ENCODE measurements around the gene NLGN3.

NLGN3 gene

DNA sequence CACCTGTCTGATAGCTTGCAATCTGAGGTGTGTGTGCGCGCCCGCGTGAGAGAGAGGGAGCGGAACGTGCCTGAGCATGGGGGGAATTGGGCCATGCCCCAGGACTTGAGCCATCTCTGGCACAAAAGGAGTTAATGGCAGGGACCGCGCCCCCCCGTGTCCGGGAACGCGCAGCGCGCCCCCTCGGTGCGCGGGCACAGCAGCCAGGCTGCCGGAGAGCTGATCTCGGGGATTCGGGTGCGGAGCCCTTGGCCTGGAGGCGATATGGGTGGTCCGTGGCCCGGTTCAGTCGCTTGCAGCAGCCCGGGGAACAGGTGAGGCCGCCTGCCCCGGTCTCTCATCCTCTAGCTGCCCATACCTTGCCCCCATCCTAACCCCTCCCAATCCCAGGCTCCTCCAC is at the start of gene NLGN3:
NLGN3 (plus strand) TSS at position 191 of the 400 bp plus-strand sequence. CDS start 2,909 bp downstream, outside the sequence.
- DNase-seq, result no peak

DNA sequence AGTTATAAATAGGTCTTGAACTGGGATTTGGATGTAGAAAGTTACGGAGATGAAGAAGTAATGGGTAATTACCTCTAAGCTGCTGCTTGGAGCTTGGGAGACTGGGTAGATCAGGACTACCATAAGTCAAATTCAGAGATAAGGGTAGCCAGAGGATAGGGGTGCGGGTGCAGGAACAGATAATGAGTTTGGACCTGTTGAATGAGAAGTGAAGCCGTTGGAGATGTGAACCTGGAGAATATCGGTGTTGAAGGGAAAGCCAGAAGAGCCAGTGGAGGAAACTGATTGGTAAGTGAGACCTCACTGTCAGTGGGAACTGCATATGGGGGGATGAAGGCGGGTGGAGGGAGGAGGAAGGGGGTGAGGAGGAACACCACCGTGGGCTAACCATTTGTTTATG is 49.6 kb upstream of the NLGN3 start:
- no peak for DNase-seq

DNA sequence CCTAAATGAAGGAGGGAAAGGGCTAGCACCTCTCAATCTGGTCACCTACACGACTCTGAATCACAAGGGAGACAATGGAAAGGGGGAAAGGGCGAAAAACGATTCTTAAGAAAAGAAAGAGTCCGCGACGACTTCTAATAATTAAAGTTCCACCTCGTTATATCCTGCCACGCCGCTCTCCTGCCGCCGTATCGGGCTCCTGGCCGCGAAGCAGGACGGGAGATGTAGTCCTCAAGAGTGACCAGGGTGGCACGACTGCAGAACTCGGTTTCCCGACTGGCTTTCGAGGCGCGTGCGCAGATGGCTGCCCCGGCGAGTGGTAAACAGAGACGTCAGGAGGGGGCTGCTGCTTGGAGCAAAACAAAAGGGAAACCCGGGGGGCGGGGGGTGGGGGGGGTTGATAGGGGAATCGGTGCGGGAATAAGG is 49.1 kb upstream of the NLGN3 start, which contains the start of gene FOXO4:
FOXO4 (plus strand) TSS at position 297 of the 426 bp plus-strand sequence. CDS start 678 bp downstream, outside the sequence.
- DNase-seq, result peak; percentile 86

DNA sequence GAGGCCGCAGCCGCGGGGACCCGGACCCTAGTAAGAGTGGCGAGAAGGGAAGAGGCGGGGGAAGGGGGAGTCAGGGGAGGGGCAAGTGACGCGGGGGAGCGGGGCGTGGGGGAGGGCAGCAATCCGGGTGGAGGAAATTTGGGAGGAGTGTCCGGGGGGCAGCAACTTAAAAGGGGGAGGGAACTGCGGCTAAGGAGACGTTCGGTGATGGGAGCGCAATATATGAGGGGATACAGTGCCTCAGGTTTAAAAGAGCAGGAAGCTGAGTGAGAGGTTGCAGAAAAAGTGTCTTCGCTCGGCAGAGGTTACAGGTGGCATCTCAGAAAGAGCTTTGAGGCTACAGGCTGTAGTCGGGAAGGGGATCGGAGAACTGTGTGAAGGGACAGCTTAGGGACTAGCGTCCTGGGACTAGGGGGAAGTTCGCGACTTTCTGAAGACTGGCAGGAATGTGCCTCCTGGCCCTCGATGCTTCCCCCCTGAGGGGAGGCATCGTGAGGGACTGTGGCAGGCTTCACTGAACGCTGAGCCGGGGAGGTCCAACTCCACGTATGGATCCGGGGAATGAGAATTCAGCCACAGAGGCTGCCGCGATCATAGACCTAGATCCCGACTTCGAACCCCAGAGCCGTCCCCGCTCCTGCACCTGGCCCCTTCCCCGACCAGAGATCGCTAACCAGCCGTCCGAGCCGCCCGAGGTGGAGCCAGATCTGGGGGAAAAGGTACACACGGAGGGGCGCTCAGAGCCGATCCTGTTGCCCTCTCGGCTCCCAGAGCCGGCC is 48.5 kb upstream of the NLGN3 start:
- DNase-seq, result peak; percentile 59

DNA sequence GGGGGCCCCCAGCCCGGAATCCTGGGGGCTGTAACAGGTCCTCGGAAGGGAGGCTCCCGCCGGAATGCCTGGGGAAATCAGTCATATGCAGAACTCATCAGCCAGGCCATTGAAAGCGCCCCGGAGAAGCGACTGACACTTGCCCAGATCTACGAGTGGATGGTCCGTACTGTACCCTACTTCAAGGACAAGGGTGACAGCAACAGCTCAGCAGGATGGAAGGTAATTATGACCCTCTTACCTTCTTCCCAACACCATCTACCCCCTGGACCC is 47.9 kb upstream of the NLGN3 start:
- no peak for DNase-seq

DNA sequence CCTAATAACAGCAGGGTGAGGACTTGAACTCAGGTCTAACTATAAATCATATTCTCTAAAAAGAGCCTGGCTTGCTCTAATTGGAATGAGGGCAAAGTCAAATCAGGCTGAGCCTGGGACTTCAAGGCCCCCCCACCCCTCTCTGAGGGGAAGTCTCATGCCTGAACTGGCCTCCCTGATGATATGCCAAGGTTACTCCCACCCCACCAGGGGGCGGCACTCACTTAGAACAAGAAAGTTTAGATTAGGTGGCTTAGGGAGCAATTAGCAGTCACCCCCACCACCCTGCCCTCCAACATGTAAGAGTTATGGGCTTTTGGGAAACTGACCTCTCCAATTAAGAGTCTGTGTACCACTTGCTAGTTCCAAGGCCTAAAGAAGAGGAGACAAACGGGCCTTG is 46.3 kb upstream of the NLGN3 start:
- DNase-seq, result peak; percentile 80

DNA sequence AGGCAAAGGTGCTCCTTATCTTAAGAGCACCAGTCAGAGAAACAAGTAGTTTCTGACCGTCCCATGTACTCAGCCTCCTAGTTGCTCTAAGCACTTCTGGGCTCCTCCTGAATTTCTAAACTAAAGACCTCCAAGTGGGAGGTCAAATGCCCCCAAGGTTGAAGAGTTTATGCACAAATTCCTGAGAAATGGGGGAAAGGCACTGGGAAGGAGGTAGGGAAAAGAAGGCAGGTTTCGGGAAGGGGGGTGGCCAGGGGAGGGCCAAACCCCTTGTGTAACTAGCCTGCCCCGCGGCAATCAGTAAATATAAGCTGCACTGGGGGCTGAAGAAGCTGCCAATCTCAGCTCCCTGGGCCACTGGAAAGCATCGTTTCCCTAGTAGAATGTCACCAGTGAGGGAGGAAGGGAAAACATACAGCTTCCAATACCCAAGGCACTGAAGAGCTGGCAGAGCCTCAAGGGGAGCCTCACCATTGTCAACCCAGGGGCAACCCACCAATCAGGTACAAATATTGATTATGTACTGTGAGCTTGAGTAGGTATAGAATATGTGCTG is 45.6 kb upstream of the NLGN3 start:
- DNase-seq, result no peak

DNA sequence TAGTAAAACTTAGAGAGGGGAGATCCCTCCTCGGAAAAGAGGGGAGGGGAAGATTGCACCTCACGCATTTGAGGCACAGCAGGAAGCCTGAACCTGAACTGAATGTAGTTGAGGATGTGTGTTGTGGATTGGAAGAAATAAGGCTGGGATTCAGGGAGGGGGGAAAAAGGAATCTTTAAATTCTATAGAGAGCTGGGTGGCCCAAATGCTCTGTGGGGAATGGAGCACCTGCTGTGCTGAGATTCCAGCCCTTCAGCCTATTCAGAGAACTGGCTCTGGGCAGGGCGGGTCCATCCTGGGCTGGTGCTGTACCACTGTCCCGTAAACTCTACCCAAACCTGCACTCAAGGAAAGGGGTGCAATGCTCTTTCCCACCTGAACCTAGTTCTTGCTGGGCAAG is 44.9 kb upstream of the NLGN3 start:
- DNase-seq, result no peak

DNA sequence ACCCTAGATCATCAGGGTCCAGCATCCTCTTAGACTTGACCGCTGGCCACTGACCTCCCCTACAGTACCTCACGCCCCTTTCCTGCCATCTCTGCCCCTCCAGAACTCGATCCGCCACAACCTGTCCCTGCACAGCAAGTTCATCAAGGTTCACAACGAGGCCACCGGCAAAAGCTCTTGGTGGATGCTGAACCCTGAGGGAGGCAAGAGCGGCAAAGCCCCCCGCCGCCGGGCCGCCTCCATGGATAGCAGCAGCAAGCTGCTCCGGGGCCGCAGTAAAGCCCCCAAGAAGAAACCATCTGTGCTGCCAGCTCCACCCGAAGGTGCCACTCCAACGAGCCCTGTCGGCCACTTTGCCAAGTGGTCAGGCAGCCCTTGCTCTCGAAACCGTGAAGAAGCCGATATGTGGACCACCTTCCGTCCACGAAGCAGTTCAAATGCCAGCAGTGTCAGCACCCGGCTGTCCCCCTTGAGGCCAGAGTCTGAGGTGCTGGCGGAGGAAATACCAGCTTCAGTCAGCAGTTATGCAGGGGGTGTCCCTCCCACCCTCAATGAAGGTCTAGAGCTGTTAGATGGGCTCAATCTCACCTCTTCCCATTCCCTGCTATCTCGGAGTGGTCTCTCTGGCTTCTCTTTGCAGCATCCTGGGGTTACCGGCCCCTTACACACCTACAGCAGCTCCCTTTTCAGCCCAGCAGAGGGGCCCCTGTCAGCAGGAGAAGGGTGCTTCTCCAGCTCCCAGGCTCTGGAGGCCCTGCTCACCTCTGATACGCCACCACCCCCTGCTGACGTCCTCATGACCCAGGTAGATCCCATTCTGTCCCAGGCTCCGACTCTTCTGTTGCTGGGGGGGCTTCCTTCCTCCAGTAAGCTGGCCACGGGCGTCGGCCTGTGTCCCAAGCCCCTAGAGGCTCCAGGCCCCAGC is 43.8 kb upstream of the NLGN3 start:
- DNase-seq, result peak; percentile 16

DNA sequence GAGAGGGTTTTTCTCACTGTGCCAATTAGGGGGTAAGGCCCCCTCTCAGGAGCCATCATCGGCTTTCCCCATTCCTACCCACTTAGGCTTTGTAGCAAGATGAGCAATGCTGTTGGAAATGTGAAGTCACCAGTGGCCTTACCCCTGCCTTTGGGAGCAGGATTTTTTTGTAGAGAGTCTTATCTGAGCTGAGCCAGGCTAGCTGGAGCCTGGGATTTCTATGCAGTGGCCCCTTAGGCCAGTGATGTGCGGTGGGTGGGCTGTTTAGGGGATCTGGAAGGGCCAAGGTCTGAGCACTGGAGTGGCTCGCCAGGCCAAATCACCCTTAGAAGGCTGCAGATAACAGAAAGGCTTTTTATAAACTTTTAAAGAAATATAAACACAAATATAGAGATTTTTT is 42.3 kb upstream of the NLGN3 start:
- DNase-seq, result no peak

DNA sequence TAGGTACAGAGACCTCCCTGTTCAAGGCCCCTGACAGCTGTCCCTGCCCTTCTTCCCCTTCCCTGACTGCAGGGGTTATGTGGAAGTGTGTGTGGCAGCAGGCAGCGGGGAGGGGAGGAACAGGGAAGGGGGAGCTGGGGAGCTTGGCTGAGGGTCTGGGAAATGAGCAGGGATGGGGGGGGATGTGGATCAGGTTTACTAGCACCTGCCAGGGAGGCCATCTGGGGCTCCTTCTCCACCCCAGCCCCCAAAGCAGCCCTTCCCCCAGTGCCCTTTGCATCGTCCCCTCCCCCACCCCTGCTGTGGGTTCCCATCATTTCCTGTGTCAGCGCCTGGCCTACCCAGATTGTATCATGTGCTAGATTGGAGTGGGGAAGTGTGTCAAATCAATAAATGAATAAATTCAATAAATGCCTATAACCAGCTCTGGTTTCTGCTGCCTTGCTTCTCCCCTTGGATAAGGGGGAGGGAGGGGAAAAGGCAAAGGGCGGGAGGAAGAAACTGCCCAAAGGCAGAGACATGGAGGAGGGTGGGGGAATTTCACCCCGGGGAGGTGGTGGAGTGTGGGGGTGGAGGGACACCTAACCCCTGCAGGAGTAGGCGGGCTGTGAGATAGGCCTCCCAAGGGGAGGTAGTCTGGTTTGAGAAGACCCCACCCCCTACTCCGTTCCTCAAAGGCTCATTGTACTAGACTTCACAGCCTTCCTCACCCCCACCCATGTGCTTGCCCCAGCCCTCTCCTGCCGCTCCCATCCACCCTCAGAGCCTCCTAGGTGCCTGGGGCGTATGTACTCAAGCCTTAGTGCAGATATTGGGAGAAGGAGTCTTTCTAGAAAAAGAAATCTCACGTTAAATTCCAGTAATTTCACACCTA is 41.3 kb upstream of the NLGN3 start:
- peak; percentile 62 for DNase-seq

DNA sequence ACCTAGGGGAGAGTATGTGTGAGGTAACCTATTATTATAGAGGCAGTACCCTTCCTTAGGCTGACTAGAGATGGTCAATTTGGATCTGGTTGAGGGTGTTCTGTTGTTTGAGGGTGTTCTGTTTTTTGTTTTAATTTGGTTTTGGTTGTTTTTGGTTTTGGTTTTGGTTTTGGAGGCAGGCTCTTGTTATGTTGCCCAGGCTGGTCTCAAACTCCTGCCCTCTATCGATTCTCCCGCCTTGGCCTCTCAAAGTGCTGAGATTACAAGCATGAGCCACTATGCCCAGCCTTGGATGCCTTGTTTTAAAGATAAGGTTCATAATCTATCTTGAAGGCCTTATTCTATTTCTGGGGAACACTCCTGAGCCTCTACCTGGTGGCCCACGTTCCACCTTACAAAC is 39.0 kb upstream of the NLGN3 start:
- no peak for DNase-seq

DNA sequence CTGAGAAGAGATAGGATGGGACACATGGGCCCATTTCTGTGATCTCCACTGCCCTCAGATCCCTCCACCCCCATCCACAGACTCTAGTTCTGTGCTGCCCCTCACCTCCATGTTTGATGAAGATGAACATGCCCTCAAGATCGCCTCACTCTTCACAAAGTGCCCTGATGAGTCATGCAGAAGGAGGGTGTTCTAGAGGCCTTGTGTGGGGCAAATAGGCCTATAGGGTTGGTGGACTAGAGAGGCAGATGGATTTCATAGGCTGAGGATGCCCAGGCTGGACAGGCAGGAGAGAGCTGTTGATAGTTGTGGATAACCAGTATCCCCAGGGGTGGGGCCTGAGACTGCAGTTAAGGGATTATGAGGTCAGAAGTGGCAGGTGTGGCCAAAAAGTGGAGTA is 38.2 kb upstream of the NLGN3 start, which contains the start of gene CXorf65:
CXorf65 (minus strand) TSS at position 314 of the 400 bp plus-strand sequence; CDS start at position 130, 184 bp downstream.
- DNase-seq, result no peak

DNA sequence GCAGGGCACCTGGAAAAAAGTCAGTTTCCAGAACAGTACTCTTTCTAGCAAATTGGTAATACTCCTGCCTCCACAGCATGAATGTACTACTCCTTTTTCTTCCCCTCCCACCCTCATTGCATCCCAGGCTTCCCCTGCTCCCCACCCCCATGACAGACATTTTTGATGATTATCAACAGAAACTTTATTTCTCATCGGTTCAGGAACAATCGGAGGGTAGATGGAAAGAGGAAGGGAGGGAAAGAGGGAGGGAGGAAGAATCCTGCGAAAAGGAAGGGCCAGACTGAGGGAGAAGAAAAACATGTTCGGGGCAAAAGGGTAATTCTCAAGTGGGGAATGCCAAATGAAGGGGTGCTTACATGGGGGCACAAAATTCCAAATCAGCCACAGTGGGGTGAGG is 37.4 kb upstream of the NLGN3 start:
- no peak for DNase-seq

DNA sequence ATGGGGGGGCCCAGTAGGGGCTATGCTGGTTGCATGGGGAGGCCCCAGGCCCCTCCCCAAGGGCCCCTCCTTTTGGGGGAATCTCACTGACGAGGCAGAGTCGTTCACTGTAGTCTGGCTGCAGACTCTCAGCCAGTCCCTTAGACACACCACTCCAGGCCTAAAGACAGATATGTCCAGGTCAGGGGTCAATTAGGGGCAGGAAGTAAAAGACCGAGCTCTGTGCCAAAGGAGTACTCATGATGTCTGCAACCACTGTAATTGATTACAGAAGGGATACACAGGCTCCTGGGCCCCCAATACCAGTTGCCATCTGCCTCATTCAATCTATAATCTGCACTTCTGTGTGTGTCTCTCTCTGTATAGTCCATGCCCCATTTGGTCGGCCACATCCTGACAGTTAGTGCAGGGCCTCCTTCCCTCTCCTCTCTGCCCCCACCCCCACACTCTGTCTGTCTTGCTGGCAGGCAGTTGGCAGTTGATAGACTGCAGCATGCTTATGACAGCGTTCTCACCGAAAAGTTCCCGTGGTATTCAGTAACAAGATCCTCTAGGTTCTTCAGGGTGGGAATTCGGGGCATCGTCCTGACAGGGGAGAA is 36.8 kb upstream of the NLGN3 start:
- peak; percentile 43 for DNase-seq

DNA sequence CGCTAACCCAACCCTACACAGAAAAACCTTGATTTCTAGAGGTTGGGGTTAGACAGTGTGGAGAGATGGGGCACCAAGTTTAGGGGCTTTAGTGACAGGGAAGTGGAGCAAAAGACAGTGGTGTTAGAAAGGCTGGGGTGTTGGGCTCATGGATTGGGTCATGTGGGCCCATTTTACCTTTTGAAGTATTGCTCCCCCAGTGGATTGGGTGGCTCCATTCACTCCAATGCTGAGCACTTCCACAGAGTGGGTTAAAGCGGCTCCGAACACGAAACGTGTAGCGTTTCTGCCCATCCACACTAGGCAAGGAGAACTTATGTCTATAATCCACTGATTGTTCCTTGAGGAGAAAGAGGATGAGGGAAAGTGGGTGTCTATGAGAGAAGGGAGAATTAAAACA is 35.6 kb upstream of the NLGN3 start:
- DNase-seq, result no peak

DNA sequence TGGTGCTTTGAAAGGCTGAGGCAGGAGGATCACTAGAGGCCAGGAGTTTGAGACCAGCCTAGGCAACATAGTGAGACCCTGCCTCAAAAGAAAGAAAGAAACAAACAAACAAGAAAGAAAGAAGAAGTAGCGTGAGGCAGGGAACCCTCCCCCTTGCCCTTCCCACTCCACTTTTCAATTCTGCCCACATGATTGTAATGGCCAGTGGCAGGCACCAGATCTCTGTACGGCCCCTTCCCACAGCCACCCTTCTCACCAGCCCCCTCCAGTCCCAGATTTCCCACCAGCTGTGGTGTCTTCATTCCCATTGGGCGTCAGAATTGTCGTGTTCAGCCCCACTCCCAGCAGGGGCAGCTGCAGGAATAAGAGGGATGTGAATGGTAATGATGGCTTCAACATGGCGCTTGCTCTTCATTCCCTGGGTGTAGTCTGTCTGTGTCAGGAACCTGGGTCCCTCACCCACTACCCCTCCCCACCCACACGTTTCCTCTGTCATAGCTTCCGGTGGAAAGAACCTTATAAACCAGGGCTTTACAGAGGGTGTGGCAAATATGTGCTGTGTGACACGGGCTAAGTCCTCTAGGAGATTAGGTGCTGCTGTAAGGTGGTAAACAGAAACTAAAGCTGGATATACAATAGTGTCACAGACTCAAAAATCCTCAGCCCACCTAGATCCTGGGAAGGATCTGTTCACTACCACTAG is 33.3 kb upstream of the NLGN3 start, which contains the start of gene IL2RG:
IL2RG (minus strand) TSS at position 437 of the 703 bp plus-strand sequence; CDS start at position 399, 38 bp downstream.
- DNase-seq, result peak; percentile 75

DNA sequence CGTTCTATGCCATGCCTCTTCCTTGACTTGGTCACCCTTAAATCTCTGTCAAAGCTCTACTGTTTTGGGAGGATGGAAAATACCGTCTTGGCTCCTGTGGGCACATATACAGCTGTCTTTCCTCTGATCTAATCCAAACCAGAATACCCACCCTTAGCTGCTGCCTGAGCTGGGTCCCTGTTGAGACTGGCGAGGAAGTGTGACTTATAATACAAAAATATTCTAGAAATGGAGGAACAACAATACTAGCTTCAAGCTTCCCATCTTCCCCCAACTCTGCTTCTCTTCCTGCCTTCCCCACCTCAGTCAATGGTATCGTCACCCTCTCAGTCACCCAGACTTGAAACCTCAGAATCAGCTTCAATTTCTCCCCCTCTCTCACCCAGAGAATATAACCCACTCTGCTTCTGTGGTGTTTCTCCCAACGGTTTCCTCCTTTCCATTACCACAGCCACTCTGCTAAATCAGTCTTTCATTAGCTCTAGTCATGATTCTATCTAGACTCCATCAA is 32.7 kb upstream of the NLGN3 start:
- no peak for DNase-seq

DNA sequence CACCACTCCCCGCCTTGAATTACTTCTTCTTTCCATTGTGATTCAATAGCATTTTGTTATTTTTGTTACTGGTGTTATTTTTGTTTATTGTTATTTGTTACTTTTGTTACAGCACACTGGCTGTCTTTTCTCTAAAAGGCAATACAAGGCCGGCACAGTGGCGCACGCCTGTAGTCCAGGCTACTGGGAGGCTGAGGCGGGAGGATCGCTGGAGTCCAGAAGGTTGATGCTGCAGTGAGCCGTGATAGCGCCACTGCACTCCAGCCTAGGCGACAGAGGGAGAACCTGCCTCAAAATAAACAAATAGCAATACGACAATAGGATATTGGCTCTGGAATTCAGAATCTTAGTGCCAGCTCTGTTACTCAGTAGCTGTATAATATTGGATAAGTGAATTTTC is 27.3 kb upstream of the NLGN3 start:
- DNase-seq, result no peak

DNA sequence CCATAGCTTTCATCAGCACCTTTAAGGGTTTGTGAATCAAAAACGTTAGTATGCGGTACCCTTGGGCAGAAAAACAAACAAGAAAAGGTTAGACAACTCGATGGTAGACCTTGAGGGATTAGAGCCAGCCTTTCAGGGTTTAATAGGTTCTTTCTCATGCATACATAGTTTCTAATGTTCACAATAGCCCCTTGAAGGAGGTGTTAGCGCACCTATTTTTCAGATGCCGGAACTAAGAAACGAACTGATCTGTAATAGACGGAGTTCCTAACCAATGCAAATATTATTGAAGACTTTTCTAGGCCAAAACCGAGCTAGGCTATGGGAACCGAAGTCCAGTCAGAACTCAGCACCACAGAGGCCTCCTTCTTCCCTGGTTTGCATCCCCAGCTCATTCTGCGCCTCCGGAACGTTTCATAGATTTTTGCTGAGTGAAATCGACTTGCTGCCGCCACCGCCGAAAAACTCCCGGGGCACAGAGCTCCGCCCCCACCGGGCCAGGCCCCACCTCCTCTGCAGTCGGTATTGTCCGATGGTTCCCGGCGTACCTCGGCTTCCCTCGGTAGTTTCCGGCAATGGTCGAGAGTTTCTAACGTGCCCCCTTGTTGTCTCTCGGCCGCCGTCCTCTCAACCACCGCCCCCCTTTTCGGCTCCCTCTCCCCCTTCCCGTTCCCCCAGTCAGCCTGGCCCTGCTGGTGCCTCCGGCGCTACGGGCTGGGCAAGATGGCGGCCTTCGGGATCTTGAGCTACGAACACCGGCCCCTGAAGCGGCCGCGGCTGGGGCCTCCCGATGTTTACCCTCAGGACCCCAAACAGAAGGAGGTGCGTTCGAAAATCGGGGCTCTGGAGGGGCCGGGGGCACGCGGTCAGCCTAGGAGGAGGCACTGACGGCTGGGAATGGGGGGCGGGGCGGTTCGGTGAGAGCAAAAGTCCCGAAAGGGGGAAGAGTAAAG is 26.3 kb upstream of the NLGN3 start, which contains the start of gene MED12:
MED12 (plus strand) TSS at position 565 of the 953 bp plus-strand sequence; CDS start at position 724, 159 bp downstream.
- DNase-seq, result peak; percentile 78
